AG10803 (cell line): ENCODE results near the gene LINGO1.

ENCODE experiments used
- DNase-seq: peaks from one replicate; pipeline ENCODE4 v3.0.0; 2010; ENCODE audit warnings: low read depth
- H3K4me3 ChIP-seq: 2 replicates; pipeline ENCODE4 v1.5.1; 2011; ENCODE audit warnings: mild to moderate bottlenecking, low read length, control low read depth
- CTCF ChIP-seq: conservative IDR thresholded peaks from 2 replicates; pipeline ENCODE4 v1.5.1; 2011; ENCODE audit warnings: mild to moderate bottlenecking, low read length, control low read depth, inconsistent platforms

LINGO1 gene

GRCh38 chr15:77665530-77666295 is 33.0 kb upstream of the LINGO1 start:
- no peak overlapping the region for H3K4me3 ChIP-seq
- no peak for DNase-seq
- TF ChIP-seq CTCF: no peak

- DNase-seq: no peak
Observed at GRCh38 chr15:77664428-77664827, 31.7 kb upstream of the LINGO1 start.

GRCh38 chr15:77663256-77663655 is 30.5 kb upstream of the LINGO1 start:
- TF ChIP-seq CTCF: no peak
- no peak overlapping the region for H3K4me3 ChIP-seq

More at GRCh38 chr15:77664428-77664827, 31.7 kb upstream of the LINGO1 start:
- TF ChIP-seq CTCF: no peak
- H3K4me3 ChIP-seq: no peak overlapping the region

GRCh38 chr15:77659350-77660321 is 26.9 kb upstream of the LINGO1 start:
- peak; percentile 42 for TF ChIP-seq CTCF
- DNase-seq: peak; percentile 42
- H3K4me3 ChIP-seq: no peak overlapping the region

More at GRCh38 chr15:77663256-77663655, 30.5 kb upstream of the LINGO1 start:
- no peak for DNase-seq

- no peak for DNase-seq
- no peak overlapping the region for H3K4me3 ChIP-seq
- no peak for TF ChIP-seq CTCF
Observed at GRCh38 chr15:77658304-77658703, 25.6 kb upstream of the LINGO1 start.

- no peak for DNase-seq
- TF ChIP-seq CTCF: no peak
- H3K4me3 ChIP-seq: no peak overlapping the region
Observed at GRCh38 chr15:77657634-77658238, 25.0 kb upstream of the LINGO1 start.
